ENCODE data around the gene PARP4. TPM values are rescaled to one million over a fixed set of nuclear protein-coding genes. Genes with fewer than 3 reads are reported as not detected.
"Not testable (repeated sequence)": the region's sequence is repeated elsewhere in the genome, so short reads cannot be mapped to it uniquely, and the experiment has no call there.

The PARP4 gene
- total RNA-seq, 1 donor from 2014 or later = 34.8 TPM

DNA sequence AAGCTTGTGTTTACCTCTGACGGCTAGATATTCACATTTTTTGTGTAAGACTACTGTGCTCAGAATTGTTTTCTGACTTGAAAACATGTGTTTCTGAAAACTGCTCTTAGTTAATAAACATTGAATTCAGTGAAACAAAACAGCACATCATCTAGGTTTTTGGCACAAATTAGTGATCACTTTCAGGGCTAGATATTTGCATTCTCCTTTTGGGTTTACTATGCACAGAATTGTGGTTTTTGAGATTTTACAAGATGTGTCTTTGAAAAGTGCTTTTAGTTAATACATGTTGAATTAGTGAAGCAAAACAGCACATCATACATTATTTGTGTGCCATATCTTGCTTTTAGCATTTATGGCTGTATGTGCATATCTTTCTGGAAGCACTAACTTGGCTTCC, 8.2 kb upstream of the PARP4 start:
- H3K4me3 Mint-ChIP-seq = no peak overlapping the region
- peaks cover 2% of the 10 kb centered on the region for H3K27me3 Mint-ChIP-seq
- peaks cover 5% of the 10 kb centered on the region for H3K4me1 Mint-ChIP-seq
- no peaks in the 10 kb centered on the region for H3K36me3 Mint-ChIP-seq (ENCODE audit: low read depth)
- H3K9me3 Mint-ChIP-seq = no peaks in the 10 kb centered on the region
- no peak for DNase-seq
- no peak overlapping the region for H3K27ac Mint-ChIP-seq
- intact Hi-C loops (cut with micrococcal nuclease) = no loop called here

DNA sequence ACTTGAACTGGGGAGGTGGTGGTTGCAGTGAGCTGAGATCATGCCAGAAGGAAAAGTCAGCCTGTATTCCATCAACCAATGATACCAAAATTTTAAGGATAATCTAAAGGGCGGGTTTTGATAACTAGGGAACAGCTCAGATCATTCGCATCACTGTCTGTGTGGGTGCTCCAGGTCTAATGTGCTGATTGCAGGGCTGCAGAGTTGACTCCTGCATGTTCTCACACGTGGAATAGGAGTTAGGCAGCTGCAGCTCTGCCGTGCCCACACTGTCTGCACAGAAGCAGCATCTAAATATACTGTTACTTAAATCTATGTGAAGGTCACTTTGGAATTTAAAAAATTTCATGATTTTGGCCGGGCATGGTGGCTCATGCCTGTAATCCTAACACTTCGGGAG, 4.3 kb upstream of the PARP4 start:
- peaks cover 3% of the 10 kb centered on the region for H3K9me3 Mint-ChIP-seq
- H3K4me1 Mint-ChIP-seq = peaks cover 18% of the 10 kb centered on the region
- H3K4me3 Mint-ChIP-seq = no peak overlapping the region
- DNase-seq = no peak
- intact Hi-C loops (cut with micrococcal nuclease) = no loop called here
- H3K27me3 Mint-ChIP-seq = peaks cover 3% of the 10 kb centered on the region
- H3K36me3 Mint-ChIP-seq (ENCODE audit: low read depth) = no peaks in the 10 kb centered on the region
- no peak overlapping the region for H3K27ac Mint-ChIP-seq

DNA sequence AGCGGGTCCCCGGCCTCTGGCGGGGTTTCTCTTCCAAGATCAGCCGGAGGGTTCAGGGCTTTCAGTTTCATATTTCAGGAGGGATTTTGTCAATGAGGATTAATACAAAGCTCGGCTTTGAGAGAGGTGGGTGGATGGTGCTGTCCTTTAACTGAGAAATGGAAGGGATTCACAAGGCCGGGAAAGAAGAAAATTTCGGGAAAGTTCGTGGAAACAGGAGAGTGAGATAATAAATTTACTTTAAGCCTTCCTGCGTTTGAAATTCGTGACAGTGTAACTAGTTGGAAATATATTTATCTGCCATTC, 283 bp upstream of the PARP4 start:
- Mint-ChIP-seq H3K27me3 (peaks cover 3% of the 10 kb centered on the region), H3K27ac (peak overlapping the region; percentile 98), H3K4me1 (peaks cover 33% of the 10 kb centered on the region), H3K4me3 (peak overlapping the region; percentile 90), H3K36me3 (ENCODE audit: low read depth) (peaks cover 1% of the 10 kb centered on the region), H3K9me3 (peaks cover 3% of the 10 kb centered on the region)
- intact Hi-C loops (cut with micrococcal nuclease) = loop anchor here (1.0 to 5.0 kb wide), 9 partner anchors 54 to 1136 kb away; partner anchors contain the start of gene ATP12A
- no peak for DNase-seq

DNA sequence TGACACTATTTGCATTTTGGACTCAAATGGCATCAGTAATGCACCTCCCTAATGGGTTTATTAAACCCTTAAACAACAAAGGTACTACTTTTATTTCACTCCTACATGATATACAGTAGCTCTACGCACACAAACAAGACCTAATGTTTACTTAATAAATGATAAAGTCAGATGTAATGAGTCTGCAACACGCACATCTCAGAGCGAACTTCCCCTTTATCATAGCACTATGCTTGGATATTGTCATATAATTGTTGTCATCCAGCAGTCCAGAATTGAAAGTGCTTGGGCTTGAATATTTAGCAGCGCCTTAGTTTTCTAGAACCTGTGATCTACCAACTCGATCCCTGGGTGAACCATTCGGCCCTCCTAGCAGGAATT, 772 bp downstream of the PARP4 start:
- Mint-ChIP-seq H3K9me3 (peaks cover 3% of the 10 kb centered on the region), H3K4me3 (peak overlapping the region; percentile 90), H3K4me1 (peaks cover 30% of the 10 kb centered on the region), H3K36me3 (ENCODE audit: low read depth) (peaks cover 8% of the 10 kb centered on the region), H3K27ac (peak overlapping the region; percentile 98), H3K27me3 (peaks cover 3% of the 10 kb centered on the region)
- intact Hi-C loops (cut with micrococcal nuclease) = loop anchor here (1.0 to 5.0 kb wide), 13 partner anchors 11 to 1135 kb away; partner anchors contain the start of gene ATP12A
- DNase-seq = no peak

DNA sequence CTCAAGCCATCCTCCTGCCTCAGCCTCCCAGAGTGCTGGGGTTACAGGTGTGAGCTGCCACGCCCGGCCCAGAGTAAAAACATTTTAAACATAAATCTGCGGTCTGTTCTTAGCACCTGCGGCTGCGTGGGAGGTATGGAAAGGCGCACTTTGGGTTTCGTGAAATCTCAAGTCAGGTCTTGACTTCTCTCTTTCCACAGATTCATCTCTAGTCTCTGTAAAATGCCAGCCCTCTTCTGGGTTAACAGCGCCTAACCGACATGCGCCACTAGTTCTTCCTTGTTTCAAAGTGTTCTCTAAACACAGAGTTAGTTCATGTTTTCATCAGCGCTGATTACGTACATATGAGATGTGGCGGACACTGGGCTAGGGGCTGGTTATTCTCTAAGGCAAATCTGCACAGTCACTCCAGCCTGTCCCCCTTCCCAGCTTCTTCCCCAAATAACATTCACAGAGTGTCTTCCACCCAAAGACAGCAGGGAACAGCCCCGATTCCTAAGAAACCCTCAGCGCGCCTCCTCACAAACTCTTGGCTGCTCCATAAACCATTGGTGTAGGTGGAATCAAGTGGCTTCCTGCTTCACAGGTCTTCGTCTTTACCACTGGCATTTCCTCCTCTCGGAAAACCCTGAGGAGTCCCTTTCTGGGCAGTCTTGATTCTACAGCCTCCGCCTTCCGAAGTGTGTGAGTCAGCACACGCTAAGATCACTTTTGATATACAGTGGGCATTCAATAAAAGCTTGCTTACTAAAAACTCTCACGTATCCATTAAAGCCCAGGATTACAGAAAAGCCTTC, 1.4 kb downstream of the PARP4 start:
- intact Hi-C loops (cut with micrococcal nuclease) = loop anchor here (1.0 to 5.0 kb wide), 9 partner anchors 10 to 1134 kb away; partner anchors contain the start of gene ATP12A
- peaks cover 3% of the 10 kb centered on the region for H3K27me3 Mint-ChIP-seq
- peaks cover 3% of the 10 kb centered on the region for H3K9me3 Mint-ChIP-seq
- peaks cover 8% of the 10 kb centered on the region for H3K36me3 Mint-ChIP-seq (ENCODE audit: low read depth)
- peak; percentile 80 for DNase-seq
- peaks cover 29% of the 10 kb centered on the region for H3K4me1 Mint-ChIP-seq
- H3K4me3 Mint-ChIP-seq = peak overlapping the region; percentile 90
- H3K27ac Mint-ChIP-seq = peak overlapping the region; percentile 98

DNA sequence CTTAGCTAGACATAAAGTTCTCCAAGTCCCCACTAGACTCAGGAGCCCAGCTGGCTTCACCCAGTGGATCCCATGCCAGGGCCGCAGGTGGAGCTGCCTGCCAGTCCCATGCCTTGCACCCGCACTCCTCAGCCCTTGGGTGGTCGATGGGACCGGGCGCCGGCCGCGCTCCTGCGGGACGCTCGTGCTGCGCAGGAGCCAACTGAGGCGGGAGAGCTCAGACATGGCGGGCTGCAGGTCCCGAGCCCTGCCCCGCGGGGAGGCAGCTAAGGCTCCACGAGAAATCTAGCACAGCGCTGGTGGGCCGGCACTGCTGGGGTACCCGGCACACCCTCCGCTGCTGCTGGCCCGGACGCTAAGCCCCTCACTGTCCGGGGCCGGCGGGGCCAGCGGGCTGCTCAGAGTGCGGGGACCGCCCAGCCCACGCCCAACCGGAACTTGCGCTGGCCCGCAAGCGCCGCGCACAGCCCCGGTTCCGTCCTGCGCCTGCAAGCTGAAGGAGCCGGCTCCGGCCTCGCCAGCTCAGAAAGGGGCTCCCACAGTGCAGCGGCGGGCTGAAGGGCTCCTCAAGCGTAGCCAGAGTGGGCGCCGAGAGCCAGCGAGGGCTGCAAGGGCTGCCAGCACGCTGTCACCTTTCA, 5.8 kb downstream of the PARP4 start:
- Mint-ChIP-seq H3K36me3 (ENCODE audit: low read depth) (peaks cover 22% of the 10 kb centered on the region), H3K4me1 (peaks cover 22% of the 10 kb centered on the region), H3K27ac (no peak overlapping the region), H3K27me3 (no peaks in the 10 kb centered on the region), H3K9me3 (no peaks in the 10 kb centered on the region), H3K4me3 (no peak overlapping the region)
- intact Hi-C loops (cut with micrococcal nuclease) = no loop called here
- DNase-seq = no peak

DNA sequence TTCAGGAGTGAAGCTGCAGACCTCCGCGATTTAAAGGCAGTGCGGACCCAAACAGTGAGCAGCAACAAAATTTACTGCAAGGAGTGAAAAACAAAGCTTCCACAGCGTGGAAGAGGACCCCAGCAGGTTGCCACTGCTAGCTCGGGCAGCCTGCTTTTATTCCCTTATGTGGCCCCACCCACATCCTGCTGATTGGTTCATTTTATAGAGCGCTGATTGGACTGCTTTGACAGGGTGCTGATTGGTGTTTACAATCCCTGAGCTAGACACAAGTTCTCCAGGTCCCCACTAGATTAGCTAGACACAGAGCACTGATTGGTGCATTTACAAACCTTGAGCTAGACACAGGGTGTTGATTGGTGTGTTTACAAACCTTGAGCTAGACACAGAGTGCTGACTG, 6.3 kb downstream of the PARP4 start:
- H3K9me3 Mint-ChIP-seq; intact Hi-C loops (cut with micrococcal nuclease); H3K27ac Mint-ChIP-seq; H3K27me3 Mint-ChIP-seq; DNase-seq; H3K4me3 Mint-ChIP-seq: not testable (repeated sequence)
- peaks cover 22% of the 10 kb centered on the region for H3K36me3 Mint-ChIP-seq (ENCODE audit: low read depth)
- peaks cover 16% of the 10 kb centered on the region for H3K4me1 Mint-ChIP-seq

DNA sequence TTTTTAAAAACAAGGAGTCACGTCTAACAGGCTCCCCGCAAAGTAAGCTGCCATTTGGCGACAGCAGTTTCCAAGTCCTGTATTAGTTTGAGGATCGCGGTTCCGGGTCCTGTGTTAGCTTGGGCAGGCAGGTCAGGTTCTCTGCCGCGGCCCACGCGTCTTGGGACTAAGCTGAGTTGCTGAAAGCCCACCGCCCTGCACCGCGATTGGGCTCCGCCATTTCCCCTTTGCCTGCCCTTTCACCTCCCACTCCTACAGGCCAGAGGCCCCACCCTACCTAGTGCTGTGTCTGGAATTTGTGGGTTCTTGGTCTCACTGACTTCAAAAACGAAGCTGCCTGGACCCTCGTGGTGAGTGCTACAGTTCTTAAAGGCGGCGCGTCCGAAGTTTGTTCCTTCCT, 6.8 kb downstream of the PARP4 start:
- Mint-ChIP-seq H3K27me3 (no peaks in the 10 kb centered on the region), H3K4me1 (peaks cover 12% of the 10 kb centered on the region), H3K36me3 (ENCODE audit: low read depth) (peaks cover 25% of the 10 kb centered on the region), H3K4me3 (no peak overlapping the region), H3K27ac (no peak overlapping the region), H3K9me3 (no peaks in the 10 kb centered on the region)
- DNase-seq = no peak
- intact Hi-C loops (cut with micrococcal nuclease) = no loop called here

DNA sequence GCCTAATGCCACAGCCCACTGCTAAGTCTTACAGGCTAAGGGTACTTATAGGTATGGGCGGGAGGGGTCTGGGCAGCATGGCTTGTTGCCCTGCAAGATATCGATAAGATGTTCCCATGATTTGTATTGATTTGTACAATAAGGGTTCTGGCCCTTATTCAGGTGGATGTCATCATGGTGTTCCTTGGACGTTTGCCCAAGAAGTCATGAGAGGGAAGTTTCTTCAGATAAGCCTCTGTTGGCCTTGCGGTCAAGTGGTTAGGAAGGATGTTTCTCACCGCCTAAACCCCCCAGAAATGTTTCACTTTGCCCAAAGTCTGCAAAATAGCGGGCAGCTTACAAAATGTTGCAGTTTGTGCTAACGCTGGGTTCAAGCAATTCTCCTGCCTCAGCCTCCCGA, 7.3 kb downstream of the PARP4 start:
- Mint-ChIP-seq H3K9me3 (no peaks in the 10 kb centered on the region), H3K4me3 (no peak overlapping the region), H3K27me3 (no peaks in the 10 kb centered on the region), H3K27ac (no peak overlapping the region), H3K36me3 (ENCODE audit: low read depth) (peaks cover 26% of the 10 kb centered on the region), H3K4me1 (peaks cover 9% of the 10 kb centered on the region)
- intact Hi-C loops (cut with micrococcal nuclease) = no loop called here
- DNase-seq = no peak

DNA sequence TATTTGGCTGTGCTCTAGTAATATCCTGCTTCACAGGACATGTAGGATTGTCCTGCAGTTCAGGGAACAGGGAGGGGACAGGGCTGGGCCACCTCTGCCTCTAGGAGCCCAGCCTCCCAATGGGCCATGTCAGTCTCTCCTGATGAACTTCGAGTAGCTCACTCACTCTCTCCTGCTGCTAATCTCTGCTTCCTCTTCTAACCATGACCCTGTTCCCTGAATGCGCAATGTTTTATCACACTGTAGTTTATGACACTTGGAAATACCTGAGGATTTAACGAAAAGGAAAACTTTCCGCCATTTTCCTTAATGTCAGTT, 9.2 kb downstream of the PARP4 start:
- intact Hi-C loops (cut with micrococcal nuclease) = no loop called here
- Mint-ChIP-seq H3K27me3 (no peaks in the 10 kb centered on the region), H3K27ac (no peak overlapping the region), H3K36me3 (ENCODE audit: low read depth) (peaks cover 31% of the 10 kb centered on the region), H3K4me3 (no peak overlapping the region), H3K9me3 (no peaks in the 10 kb centered on the region), H3K4me1 (peaks cover 8% of the 10 kb centered on the region)
- no peak for DNase-seq

DNA sequence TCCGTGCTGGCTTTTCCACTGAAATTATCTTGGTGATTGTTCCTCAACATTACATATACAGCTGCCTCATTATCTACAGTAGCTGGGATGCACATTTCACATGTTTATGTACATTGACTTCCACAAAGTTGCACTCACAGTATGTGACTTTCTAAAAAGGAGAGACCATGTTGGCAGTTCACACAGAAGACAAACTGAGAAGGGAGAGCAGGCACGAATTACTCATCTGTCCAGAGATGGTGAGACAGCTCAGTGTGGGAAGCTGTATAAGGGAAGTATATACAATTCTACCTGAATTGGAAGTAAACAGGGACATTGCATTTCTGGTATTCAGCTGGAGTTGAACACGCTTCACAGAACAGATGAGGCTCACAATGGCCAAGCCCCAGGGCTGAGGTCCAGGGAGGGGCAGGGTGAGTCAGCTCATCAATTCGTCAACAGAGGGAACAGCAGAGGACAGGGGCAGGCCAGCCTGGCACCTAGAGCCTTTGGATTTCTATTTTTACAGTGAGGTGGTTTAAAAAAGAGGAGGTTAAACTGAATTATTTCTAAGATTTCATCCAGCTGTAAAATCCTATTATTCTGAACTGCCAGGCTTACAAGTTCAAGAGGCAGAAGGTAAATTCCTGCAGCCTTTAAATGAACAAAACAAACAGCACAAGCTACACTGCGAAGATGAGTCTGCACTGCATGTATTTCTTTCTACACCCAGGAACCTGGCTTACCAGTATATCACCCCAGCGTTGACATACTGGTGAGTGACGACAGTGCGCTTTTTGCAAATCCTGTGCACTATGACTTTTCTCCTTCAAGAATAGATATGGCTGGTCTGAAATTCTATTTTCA, 9.8 kb downstream of the PARP4 start:
- DNase-seq = no peak
- intact Hi-C loops (cut with micrococcal nuclease) = no loop called here
- no peak overlapping the region for H3K27ac Mint-ChIP-seq
- H3K4me1 Mint-ChIP-seq = peaks cover 8% of the 10 kb centered on the region
- H3K27me3 Mint-ChIP-seq = no peaks in the 10 kb centered on the region
- H3K9me3 Mint-ChIP-seq = no peaks in the 10 kb centered on the region
- peaks cover 31% of the 10 kb centered on the region for H3K36me3 Mint-ChIP-seq (ENCODE audit: low read depth)
- H3K4me3 Mint-ChIP-seq = no peak overlapping the region

DNA sequence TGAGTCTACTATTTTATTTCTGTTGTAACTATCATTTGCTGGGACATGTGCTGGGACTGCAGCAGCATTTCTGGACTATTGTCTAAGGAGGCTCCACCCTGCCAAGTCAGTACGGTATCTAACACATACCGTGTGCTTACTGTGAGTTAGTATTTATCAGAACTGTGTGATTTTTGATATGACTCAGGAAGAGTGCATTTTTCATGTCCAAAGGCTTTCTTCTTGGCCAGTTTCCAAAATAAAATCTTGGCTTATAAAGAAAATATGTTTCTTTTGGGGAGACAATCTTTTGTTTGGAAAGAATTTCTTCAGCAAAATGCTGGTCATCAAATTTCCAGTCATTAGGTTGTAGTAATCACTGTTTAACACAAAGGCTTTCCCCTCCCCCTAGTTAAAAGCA, 11.6 kb downstream of the PARP4 start:
- H3K4me1 Mint-ChIP-seq = peaks cover 8% of the 10 kb centered on the region
- DNase-seq = no peak
- H3K36me3 Mint-ChIP-seq (ENCODE audit: low read depth) = peaks cover 39% of the 10 kb centered on the region
- no peak overlapping the region for H3K27ac Mint-ChIP-seq
- no peaks in the 10 kb centered on the region for H3K27me3 Mint-ChIP-seq
- H3K9me3 Mint-ChIP-seq = no peaks in the 10 kb centered on the region
- no peak overlapping the region for H3K4me3 Mint-ChIP-seq
- intact Hi-C loops (cut with micrococcal nuclease) = loop anchor here (1.0 kb wide), 1 partner anchor 10 kb away; no protein-coding TSS in a partner anchor

DNA sequence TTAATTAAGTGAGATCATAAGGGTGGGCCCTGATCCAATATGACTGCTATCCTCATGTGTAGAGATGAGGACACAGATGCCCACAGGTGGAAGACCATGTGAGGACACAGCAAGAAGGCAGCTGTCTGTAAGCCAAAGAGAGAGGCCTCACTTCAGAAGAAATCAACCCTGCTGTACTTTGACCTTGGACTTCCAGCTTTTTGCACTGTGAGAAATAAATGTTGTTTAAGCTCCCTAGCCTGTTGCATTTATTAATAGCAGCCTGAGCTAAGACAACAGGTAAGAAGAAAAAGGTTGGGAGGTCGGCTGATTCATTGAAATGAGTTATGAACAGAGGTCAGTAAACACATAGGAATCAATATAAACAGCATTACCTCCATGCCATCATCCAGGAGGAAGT, 14.8 kb downstream of the PARP4 start:
- H3K27ac Mint-ChIP-seq = no peak overlapping the region
- peaks cover 57% of the 10 kb centered on the region for H3K36me3 Mint-ChIP-seq (ENCODE audit: low read depth)
- no peaks in the 10 kb centered on the region for H3K9me3 Mint-ChIP-seq
- no peaks in the 10 kb centered on the region for H3K27me3 Mint-ChIP-seq
- peaks cover 5% of the 10 kb centered on the region for H3K4me1 Mint-ChIP-seq
- intact Hi-C loops (cut with micrococcal nuclease) = no loop called here
- DNase-seq = no peak
- H3K4me3 Mint-ChIP-seq = no peak overlapping the region

DNA sequence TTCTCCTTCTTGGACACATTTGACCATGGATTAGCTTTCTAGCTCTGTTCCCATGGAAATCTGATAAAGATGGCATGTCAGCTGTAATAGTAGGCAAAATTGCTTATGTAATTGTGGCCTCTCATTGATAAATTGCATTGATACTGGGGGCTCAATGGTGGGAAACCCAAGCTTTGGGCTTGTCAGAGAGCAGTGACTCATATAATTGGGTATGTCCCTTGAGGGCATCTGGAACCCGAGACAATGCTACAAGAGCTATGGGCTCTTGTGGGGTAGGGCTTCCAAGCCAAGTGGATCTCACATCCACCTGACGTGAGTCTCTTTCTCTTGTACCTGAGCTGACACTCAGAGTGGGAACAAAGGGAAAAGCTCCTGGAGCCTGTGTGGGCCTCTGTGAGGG, 16.3 kb downstream of the PARP4 start:
- DNase-seq; H3K27ac Mint-ChIP-seq; H3K4me1 Mint-ChIP-seq; H3K27me3 Mint-ChIP-seq; intact Hi-C loops (cut with micrococcal nuclease); H3K4me3 Mint-ChIP-seq; H3K9me3 Mint-ChIP-seq: not testable (repeated sequence)
- H3K36me3 Mint-ChIP-seq (ENCODE audit: low read depth) = peaks cover 61% of the 10 kb centered on the region

Measured in activated CD4-positive, alpha-beta T cell treated with anti-CD3 and anti-CD28 coated beads, Interleukin-2, amount 10 ng/mL, durations not matched to agents 24 days and 14 days (primary cell).